GM15510 (cell line): ENCODE data around the gene CNTNAP2.

Experiments used
- POLR2A ChIP-seq: IDR thresholded peaks from 3 replicates; pipeline ENCODE4 v1.6.1; 2011; ENCODE audit warnings: borderline replicate concordance; ENCODE audit not compliant: insufficient read length; ENCODE audit errors: extremely low read depth

The CNTNAP2 gene

DNA sequence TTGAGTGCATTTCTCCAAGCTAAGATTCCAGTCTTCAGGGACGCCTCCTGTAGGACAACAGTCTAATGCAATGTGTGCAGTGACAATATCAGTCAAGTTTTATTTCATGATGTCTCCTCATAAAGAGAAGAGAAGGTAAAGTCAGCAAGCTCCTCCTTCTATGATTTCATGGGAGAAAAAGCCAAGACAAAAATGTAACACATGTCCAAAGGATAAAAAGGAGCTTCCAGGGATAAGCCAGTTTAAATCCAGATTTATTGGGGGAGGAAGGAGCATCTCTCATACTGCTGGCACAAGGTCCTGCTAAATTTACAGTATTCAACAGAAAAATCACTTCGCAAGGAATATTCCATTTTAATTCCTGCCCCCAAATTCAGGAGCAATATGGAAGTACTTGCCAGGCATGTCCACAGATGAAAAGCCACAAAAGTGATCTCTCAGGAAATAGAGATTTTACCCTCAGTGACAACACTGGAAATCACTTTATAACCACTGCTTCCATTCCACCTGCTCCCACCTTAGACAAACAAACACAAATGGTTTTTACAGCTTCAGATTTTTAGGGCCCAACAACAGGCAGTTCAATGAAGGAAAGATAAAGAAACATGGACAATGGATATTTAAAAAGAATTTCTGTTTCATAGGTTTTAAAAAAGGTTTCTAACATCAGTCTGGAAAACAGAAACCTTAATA lies 1796.5 kb downstream of the CNTNAP2 start:
- no peak for TF ChIP-seq POLR2A

DNA sequence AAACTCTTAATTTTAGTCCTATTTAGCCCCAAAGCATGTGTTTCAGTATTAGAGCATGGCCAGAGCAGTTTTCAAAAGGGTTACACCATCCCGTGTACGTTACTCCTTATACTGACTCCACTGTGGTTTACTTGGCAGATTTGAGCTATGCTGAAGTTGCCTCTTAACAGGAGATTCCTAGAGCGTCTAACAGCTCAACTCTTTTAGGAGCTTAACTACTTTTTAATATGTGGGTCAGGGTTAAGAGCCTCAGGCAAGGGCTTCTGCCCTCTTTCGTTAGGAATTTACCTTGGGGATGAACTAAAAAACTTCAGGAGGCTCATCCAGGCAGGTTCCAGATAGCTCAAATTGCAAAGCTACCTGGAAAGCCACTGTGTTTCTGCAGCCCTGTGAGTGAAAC lies 1799.2 kb downstream of the CNTNAP2 start:
- no peak for TF ChIP-seq POLR2A

DNA sequence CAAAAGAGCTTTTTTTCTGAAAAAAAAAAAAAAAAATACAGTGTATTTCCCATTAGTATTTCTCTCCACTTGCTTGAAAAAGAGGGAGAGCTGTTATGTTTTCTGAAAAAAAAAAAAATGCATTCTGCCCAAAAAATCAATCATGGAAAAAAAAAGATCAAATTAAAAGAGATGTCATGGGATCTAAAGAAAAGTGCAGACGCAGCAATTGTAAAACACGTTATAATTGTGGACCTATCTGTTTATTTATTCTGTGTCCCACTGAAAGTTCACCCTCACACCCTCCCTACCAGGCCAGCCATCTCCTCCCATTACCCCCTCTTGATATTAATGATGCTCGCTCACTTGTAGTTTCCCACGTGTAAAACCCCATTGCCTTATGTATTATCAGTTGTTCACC lies 1800.0 kb downstream of the CNTNAP2 start:
- no peak for TF ChIP-seq POLR2A

DNA sequence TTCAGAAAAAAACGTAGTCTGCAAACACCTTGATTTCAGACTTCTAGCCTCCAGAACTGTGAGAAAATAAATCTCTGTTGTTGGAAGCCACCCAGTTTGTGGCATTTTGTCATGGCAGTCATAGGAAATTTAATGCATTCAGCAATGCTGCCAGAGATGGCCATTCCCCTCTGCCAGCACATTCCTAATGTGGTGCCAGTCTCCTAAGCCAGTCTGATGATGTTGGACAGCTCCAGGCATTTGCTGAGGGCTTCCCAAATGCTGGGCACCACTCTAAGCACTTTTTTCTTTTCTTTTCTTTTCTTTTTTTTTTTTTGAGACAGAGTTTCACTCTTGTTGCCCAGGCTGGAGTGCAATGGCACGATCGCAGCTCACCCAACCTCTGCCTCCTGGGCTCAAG lies 1807.2 kb downstream of the CNTNAP2 start:
- TF ChIP-seq POLR2A: no peak

DNA sequence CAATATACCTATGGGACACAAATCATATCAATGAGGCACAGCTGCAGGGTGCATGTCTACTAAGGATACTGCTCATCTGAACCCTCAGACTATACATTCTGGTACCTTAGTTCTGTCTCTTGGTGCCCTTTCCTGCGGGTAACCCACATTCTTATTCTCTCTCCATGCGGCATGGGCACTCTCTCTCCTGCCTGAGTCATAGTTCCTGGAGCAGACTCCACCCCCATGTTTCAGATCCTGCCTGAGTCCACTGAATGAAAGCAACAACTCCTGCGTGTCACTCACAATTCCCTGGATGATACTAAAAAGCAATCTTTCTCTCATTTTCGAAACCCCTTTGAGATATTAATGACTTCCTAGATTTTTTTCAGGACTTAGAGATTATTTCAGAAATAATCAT lies 1820.8 kb downstream of the CNTNAP2 start:
- TF ChIP-seq POLR2A: no peak

DNA sequence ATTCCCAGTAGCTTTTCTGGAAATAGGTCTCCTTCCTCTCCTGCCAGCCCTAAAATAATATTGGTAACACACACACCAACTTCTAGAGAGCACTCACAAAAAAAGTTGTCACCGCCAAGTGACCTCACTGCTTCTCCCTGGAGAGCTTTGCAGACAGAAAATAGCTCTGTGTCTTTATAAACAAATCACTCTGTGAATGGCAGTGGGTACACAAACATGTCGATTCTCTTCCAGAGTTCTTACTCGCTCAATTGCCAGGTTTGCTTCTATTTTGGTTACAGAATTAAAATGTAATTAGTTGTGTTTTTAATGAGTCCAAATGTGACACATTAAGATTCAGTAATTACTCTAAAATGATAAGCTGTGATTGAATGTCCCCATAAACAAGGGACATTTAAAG lies 1824.8 kb downstream of the CNTNAP2 start:
- TF ChIP-seq POLR2A: no peak

DNA sequence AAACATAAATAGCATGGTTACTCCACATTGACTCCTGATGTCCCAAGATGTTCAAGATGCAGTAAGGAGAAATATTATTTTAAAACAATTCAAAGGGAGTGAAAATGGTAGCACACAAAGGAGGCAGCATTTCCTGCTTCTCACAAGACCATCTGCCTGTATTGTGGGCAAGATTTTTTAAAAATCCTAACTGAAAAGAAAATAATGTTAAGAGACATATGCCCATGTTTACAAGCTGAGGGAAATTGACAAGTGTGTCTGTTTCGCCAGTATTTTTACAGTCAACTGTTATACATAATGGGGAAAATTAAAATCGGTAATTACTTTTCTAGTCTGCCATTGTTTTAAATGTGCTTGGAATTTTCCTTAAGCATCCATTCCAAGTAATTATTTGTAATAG lies 1827.7 kb downstream of the CNTNAP2 start:
- no peak for TF ChIP-seq POLR2A

DNA sequence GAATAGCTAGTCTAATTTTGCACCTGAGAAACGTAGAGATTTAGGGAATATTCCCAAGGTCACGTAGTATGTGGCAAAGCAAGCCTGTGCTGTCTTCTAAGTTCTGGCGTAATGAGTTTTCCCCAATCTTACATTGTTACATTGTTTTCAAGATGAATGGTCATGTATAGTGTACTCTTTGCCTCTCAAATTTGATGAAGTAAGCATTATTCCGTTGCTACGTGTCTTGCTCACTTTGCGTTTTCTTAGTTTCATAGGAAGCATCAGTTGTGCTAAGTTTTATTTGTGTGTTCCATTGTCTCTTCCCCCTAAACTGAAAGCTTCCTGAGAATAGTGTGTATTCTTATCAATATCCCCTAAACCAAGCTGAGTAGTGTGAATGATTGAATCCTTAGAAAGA lies 1836.3 kb downstream of the CNTNAP2 start:
- no peak for TF ChIP-seq POLR2A

DNA sequence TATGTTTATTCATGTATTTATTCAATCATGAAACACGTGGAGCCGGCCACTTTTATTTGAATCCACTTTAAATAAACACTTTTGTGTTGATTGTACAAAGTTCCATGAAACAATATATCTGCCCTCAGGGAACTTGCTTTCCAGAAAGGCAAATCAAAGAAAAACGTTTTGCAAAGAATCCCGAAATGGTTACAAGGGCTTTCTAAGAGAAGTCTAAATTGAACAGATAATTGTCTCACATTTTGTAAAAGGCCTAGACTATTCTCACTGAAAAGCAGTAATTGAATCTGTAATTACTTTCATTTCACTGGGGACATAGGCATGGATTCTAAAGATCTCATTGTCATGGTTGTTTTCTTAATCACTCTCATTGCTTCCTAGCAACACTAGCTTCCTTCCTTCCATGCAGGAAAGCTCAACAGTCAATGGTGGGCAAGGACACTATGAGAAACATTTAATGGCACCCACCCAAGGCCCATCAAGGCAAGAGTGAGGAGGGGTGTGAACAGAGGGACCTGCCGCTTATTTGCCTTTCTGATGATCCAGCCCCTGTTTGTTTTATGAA lies 1851.5 kb downstream of the CNTNAP2 start:
- no peak for TF ChIP-seq POLR2A

DNA sequence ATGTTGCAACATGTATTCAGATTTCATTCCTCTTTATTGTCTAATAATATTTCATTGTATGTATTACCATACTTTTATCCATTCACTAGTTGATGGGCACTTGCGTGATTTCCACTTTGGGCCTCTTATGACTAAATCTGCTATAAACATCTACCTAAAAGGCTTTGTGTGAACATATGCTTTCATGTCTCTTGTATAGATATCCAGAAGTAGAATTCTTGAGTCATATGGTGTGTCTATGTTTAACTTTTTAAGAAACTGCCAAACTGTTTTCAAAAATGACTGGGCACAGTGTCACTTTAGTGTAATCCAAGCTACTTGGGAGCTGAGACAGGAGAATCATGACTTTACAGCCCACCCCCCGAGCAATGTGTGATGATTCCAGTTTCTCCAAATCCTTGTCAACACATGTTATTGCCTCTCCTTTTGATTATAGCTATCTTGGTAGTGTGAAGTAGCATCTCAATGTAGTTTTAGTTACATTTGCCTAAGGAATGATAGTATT lies 1855.1 kb downstream of the CNTNAP2 start:
- no peak for TF ChIP-seq POLR2A

DNA sequence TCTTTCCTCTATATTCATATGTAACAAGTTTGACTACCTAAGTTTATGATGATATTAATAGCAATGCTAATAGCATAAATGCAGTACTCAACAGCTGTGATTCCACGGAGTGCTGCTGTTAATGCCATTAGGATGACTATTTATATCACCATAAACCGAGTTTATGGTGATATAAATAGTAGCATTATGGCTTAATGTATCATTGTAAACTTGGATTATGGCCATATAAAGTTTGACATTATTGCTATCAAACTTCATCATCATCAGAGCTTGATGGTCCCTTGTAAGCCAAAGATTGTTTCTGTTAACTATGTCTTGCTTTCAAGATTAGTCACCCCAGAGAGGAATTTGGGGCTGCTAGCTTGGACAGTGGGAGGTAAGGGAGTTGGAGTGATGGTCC lies 1861.6 kb downstream of the CNTNAP2 start:
- no peak for TF ChIP-seq POLR2A

DNA sequence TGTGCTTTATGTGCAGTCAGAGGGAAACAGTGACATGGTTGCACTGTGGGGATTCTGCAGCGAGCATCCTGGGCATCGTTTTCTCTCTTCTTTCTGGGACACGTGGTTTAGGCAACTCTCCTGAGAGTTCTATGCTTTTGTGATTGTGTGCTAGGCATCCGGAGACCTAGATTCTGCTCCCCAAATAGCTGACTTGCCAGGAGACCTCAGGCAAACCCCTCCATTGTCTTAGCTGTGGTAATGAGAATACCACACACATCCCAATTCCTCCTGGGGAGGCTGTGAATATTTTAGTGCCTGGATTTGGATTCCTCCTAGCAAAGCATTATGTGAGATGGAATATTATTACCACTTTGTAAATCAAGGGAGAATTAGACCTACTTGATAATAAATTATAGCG lies 1862.0 kb downstream of the CNTNAP2 start:
- TF ChIP-seq POLR2A: no peak

DNA sequence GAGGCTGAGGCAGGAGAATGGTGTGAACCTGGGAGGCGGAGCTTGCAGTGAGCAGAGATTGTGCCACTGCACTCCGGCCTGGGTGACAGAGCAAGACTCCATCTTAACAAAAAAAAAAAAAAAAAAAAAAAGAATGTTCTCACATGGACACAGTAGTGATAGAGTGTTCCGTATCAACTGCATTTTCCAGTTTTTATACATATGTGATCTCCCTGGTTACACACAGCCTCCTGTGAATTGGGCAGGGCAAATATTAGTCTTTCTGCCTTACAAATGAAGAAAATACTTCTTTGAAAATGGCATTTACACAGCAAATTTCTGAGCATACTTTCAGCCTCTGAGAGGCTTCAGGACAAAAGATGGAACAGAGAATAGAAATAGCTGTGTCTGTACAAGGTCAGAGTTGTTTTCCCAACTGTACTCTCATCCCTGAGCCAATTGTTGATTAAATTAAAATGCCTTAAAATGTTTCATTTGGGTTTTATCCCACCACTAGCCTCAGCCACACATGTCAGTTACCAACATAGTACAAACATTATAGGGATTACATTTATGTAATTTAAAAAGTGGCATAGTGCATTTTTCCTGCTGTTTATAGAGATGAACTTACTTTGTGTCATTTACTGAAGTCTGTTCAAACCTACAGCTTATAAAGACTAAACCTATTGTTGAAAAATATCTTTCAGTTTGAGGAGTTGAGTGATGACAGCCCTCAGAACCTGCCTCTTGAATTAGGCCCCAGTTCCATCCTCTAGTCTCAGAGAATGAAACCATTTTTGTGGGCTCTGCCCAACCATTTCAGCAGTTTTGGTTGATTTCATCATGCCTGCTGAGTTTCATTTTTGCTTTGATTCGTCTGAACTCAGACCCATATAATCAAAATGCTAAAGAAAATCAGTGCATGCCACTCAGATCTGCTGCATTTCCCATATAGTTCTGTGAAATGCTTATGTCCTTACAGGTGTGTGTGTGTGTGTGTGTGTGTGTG lies 1864.5 kb downstream of the CNTNAP2 start:
- no peak for TF ChIP-seq POLR2A

DNA sequence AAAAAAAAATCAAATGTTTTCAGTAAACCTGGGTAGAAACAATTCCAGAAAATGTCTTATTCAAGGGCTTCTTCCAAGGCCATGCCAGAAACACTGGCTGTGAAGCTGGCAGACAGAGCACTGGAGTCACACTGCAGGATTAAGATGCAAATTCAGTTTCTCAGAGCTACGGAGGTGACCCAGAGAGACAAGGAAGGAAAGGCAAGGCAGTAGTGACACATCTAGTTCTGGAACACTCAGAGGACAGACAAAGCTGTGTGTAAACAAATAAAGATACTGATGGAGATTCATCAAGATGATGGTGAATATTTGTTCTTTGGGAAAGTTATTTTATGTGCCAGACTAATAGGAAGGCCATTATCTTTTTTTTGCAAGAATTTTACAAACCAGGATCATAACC lies 1865.7 kb downstream of the CNTNAP2 start:
- TF ChIP-seq POLR2A: no peak

DNA sequence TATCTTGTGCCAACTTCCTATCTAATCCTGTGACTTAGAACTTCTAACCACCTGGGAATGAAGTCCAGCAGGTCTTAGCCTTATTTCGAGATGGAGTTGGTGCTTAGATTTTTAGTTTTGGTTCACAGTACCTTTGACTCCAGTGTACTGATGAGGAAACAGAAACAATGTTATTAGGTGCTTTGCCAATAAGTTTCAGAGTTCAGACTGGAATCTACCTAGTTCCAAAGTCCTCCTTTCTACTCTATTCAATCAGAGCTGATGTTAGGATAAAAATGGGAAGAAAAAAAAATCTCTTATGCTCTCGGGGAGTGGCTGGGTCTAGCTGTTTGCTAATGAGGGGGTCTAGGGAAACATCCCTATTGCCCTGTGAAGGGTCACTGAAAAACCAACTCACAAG lies 1867.7 kb downstream of the CNTNAP2 start:
- TF ChIP-seq POLR2A: no peak
